GM19324 (cell line): ENCODE measurements around the gene OR10G3.
"Not testable (repeated sequence)": the region's sequence is repeated elsewhere in the genome, so short reads cannot be mapped to it uniquely, and the experiment has no call there.

Experiments used
- ATAC-seq: cut with Tn5 transposase; IDR thresholded peaks from one replicate; pipeline ENCODE4 v1.9.1; 2021; ENCODE audit warnings: mild to moderate bottlenecking, moderate library complexity; ENCODE audit not compliant: unreplicated experiment, low FRiP score

Gene OR10G3

GRCh38 chr14:21579976-21580375 lies at the start of gene OR10G3:
Gene OR10G3, minus strand, starts transcription at chr14:21580076. Its CDS starts 9,332 bp downstream, at chr14:21570744.
- ATAC-seq: no peak

GRCh38 chr14:21626491-21627230 lies 46.8 kb upstream of the OR10G3 start:
- ATAC-seq: no peak

GRCh38 chr14:21617614-21618013 lies 37.7 kb upstream of the OR10G3 start:
- no peak for ATAC-seq

- no peak for ATAC-seq
Observed at GRCh38 chr14:21614240-21614639, 34.4 kb upstream of the OR10G3 start.

- ATAC-seq: no peak
Observed at GRCh38 chr14:21612324-21612723, 32.4 kb upstream of the OR10G3 start.

GRCh38 chr14:21602181-21602580 lies 22.3 kb upstream of the OR10G3 start:
- not testable (repeated sequence) for ATAC-seq

GRCh38 chr14:21589317-21589716 lies 9.4 kb upstream of the OR10G3 start:
- ATAC-seq: no peak

- ATAC-seq: no peak
Observed at GRCh38 chr14:21575661-21576060, 4.2 kb downstream of the OR10G3 start.

GRCh38 chr14:21572604-21573003 lies 7.3 kb downstream of the OR10G3 start:
- no peak for ATAC-seq

- no peak for ATAC-seq
Observed at GRCh38 chr14:21558703-21559170, 21.1 kb downstream of the OR10G3 start.

- no peak for ATAC-seq
Observed at GRCh38 chr14:21557084-21557901, 22.6 kb downstream of the OR10G3 start.

GRCh38 chr14:21556378-21557083 lies 23.3 kb downstream of the OR10G3 start:
- no peak for ATAC-seq

- ATAC-seq: no peak
Observed at GRCh38 chr14:21553266-21553665, 26.6 kb downstream of the OR10G3 start.

GRCh38 chr14:21544588-21544987 lies 35.3 kb downstream of the OR10G3 start:
- ATAC-seq: not testable (repeated sequence)

- no peak for ATAC-seq
Observed at GRCh38 chr14:21543963-21544362, 35.9 kb downstream of the OR10G3 start.

- ATAC-seq: no peak
Observed at GRCh38 chr14:21543521-21543960, 36.3 kb downstream of the OR10G3 start.

- no peak for ATAC-seq
Observed at GRCh38 chr14:21541413-21542074, 38.3 kb downstream of the OR10G3 start.

GRCh38 chr14:21539189-21539940 lies 40.5 kb downstream of the OR10G3 start:
- no peak for ATAC-seq

GRCh38 chr14:21537090-21537424 lies 42.8 kb downstream of the OR10G3 start:
- no peak for ATAC-seq
